Mesenchymal stem cell (in vitro differentiated cells and primary cell): Measurements from ENCODE around the gene PTPRN2.

Source experiments
- DNase-seq: peaks from one replicate; pipeline ENCODE4 v3.0.0-alpha.2; 2013
- H2AFZ ChIP-seq: one replicate; pipeline ENCODE4 v1.6.1; 2013; ENCODE audit warnings: low read depth, mild to moderate bottlenecking, control low read depth, inconsistent platforms, low read length, moderate library complexity
- H2AK5ac ChIP-seq: 2 replicates; pipeline ENCODE4 v1.6.1; 2013; ENCODE audit warnings: low read length, moderate library complexity, mild to moderate bottlenecking, inconsistent platforms; ENCODE audit not compliant: severe bottlenecking
- H2BK120ac ChIP-seq: one replicate; pipeline ENCODE4 v1.6.1; 2013; ENCODE audit warnings: low read depth, mild to moderate bottlenecking, inconsistent platforms, low read length, moderate library complexity
- H2BK12ac ChIP-seq, 2 experiments: one replicate each; pipeline ENCODE4 v1.6.1; 2013; ENCODE audit warnings: inconsistent platforms in 2 of 2, low read length in 2 of 2, mild to moderate bottlenecking in 2 of 2, moderate library complexity in 2 of 2, control low read depth in 1 of 2
- H2BK15ac ChIP-seq: one replicate; pipeline ENCODE4 v1.6.1; 2013; ENCODE audit warnings: mild to moderate bottlenecking, low read depth, inconsistent platforms; ENCODE audit not compliant: poor library complexity, severe bottlenecking
- H2BK5ac ChIP-seq: 2 replicates; pipeline ENCODE4 v1.6.1; 2013; ENCODE audit warnings: low read depth, mild to moderate bottlenecking, low read length, control low read depth, inconsistent platforms; ENCODE audit not compliant: poor library complexity, severe bottlenecking
- H3K14ac ChIP-seq, 2 experiments: one replicate each; pipeline ENCODE4 v1.6.1; 2013; ENCODE audit warnings: inconsistent platforms in 2 of 2, low read length in 2 of 2, control low read depth in 1 of 2, mild to moderate bottlenecking in 1 of 2, moderate library complexity in 1 of 2
- H3K18ac ChIP-seq, 2 experiments: one replicate each; pipeline ENCODE4 v1.6.1; 2013; ENCODE audit warnings: inconsistent platforms in 2 of 2, low read length in 2 of 2, control low read depth in 1 of 2, low read depth in 1 of 2, mild to moderate bottlenecking in 1 of 2
- H3K23ac ChIP-seq, 2 experiments: one replicate each; pipeline ENCODE4 v1.6.1; 2013; ENCODE audit warnings: inconsistent platforms in 2 of 2, low read length in 2 of 2, mild to moderate bottlenecking in 2 of 2, moderate library complexity in 2 of 2, control low read depth in 1 of 2
- H3K27ac ChIP-seq: 2 replicates; pipeline ENCODE4 v1.5.1; 2013; ENCODE audit warnings: mild to moderate bottlenecking, moderate library complexity, low read length, control low read depth, inconsistent platforms; ENCODE audit not compliant: poor library complexity, severe bottlenecking
- H3K27me3 ChIP-seq, 2 experiments: 2 replicates each; pipeline versions ENCODE4 v1.6.1 to v1.7.0; 2013; ENCODE audit warnings: low read length in 2 of 2, mild to moderate bottlenecking in 2 of 2, moderate library complexity in 2 of 2, control low read depth in 1 of 2, inconsistent platforms in 1 of 2; ENCODE audit not compliant: control insufficient read depth in 1 of 2, insufficient read depth in 1 of 2
- H3K36me3 ChIP-seq, 2 experiments: 2 replicates each; pipeline versions ENCODE4 v1.6.1 to v1.7.0; 2013; ENCODE audit warnings: low read length in 2 of 2, control low read depth in 1 of 2, inconsistent platforms in 1 of 2, low read depth in 1 of 2, mild to moderate bottlenecking in 1 of 2; ENCODE audit not compliant: insufficient read depth in 2 of 2, control insufficient read depth in 1 of 2
- H3K4ac ChIP-seq, 2 experiments: one replicate each; pipeline ENCODE4 v1.6.1; 2013; ENCODE audit warnings: inconsistent platforms in 2 of 2, low read length in 2 of 2, mild to moderate bottlenecking in 2 of 2, moderate library complexity in 2 of 2, control low read depth in 1 of 2, low read depth in 1 of 2
- H3K4me1 ChIP-seq: 2 replicates; pipeline ENCODE4 v1.6.1; 2013; ENCODE audit warnings: low read depth, low read length, control low read depth; ENCODE audit not compliant: control insufficient read depth, insufficient read depth
- H3K4me2 ChIP-seq: 2 replicates; pipeline ENCODE4 v1.6.1; 2013; ENCODE audit warnings: low read length, mild to moderate bottlenecking, inconsistent platforms; ENCODE audit not compliant: poor library complexity, severe bottlenecking
- H3K4me3 ChIP-seq, 2 experiments: 2 replicates each; pipeline versions ENCODE4 v1.5.1 to v1.7.0; 2013; ENCODE audit warnings: low read length in 2 of 2, mild to moderate bottlenecking in 2 of 2, control low read depth in 1 of 2, low read depth in 1 of 2; ENCODE audit not compliant: insufficient read depth in 1 of 2
- H3K79me1 ChIP-seq: replicated peaks from 2 replicates; pipeline ENCODE4 v1.6.1; 2013; ENCODE audit warnings: mild to moderate bottlenecking, control low read depth, low read length, inconsistent platforms; ENCODE audit not compliant: poor library complexity, severe bottlenecking
- H3K9ac ChIP-seq: 2 replicates; pipeline ENCODE4 v1.7.0; 2013; ENCODE audit warnings: mild to moderate bottlenecking, low read length, moderate library complexity
- H3K9me3 ChIP-seq: 2 replicates; pipeline ENCODE4 v1.7.0; 2013; ENCODE audit warnings: mild to moderate bottlenecking, low read length; ENCODE audit not compliant: control insufficient read depth
- H4K8ac ChIP-seq: one replicate; pipeline ENCODE4 v1.6.1; 2013; ENCODE audit warnings: inconsistent platforms, mild to moderate bottlenecking, low read length, moderate library complexity
- H4K91ac ChIP-seq: one replicate; pipeline ENCODE4 v1.6.1; 2013; ENCODE audit warnings: mild to moderate bottlenecking, low read length, inconsistent platforms
- WGBS: methylation state at CpG from one replicate; pipeline ENCODE4 v1.1.7; 2013; ENCODE audit warnings: mixed read lengths; 5-methylcytosine and 5-hydroxymethylcytosine counted together

The PTPRN2 gene

DNA sequence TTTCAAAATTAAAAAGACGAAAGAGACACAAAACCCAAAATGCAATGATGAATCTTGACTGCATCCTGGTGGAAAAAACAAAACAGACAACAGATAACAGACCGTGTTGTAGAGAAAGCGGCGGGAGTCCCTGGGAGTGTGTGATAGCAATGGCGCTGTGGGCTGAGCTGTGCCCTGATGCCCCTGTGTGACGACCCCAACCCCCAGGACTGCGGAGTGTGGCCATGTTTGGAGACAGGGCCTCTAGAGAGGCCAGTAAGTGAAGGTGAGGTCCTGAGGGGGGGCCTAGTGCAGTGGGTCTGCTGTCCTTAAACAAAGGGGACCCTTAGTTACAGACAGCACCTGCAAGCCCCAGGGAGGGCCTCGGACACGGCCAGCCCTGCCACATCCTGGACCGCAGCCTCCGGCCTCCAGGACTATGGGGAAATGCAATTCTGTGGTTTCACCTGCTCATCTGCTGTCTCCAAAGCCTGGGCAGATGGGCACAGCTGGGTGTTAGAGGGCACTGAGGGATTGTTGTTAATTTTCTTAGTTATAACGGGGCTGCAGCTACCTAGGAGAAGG is 973.1 kb downstream of the PTPRN2 start:
- Histone ChIP-seq H2AFZ (no peak overlapping the region), H3K4me1 (peaks cover 1% of the 10 kb centered on the region)
- WGBS: 89% methylated on average over 12 of the region's 12 CpGs

DNA sequence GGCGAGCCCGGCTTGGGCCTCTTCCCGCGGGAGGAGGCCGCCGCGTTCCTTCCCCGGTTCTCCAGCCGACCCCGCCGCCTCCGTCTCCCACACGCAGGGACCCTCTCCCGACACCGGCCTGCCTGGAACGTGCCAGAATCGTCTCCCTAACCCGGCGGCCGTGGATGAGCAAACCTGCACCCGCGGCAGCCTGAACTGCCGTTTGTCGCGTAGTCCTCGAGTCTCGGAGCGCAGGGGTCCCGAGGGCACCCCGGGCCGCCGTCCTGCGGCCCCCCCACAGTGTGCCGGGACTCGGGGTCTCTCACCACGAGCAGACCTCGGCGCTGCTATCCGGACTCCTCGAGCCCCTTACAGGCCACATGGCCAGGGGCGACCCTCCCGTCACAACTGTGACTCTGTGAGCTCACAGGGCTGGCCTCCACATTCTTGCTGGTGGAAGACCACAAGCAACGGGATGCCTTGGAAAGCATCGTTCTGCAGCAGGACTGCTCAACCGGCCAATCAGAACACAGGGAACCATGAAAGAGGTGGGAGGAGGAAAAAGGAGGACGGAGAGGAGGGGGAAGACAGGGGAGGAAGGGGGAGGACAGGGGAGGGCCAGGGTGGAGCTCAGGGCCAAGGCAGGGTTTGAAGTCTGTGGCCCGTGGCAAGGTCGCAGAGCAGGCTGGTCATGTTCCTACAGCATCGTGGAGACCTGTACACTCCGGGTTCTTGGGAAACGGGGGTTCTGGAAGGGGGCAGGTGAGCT is 973.9 kb downstream of the PTPRN2 start:
- no peak overlapping the region for H3K4me2 ChIP-seq
- no peak overlapping the region for H4K91ac ChIP-seq
- no peak overlapping the region for H2BK12ac ChIP-seq
- no peak overlapping the region for H3K23ac ChIP-seq
- no peak overlapping the region for H3K4ac ChIP-seq
- no peaks in the 10 kb centered on the region for H3K79me1 ChIP-seq
- H3K14ac ChIP-seq: no peak overlapping the region
- no peaks in the 10 kb centered on the region for H3K9me3 ChIP-seq
- H3K4me3 ChIP-seq: peak overlapping the region in 1 of 2 experiments; percentile 59
- H3K4me1 ChIP-seq: peaks cover 1% of the 10 kb centered on the region
- H3K27ac ChIP-seq: no peak overlapping the region
- H2BK120ac ChIP-seq: no peak overlapping the region
- no peak overlapping the region for H3K9ac ChIP-seq
- H2BK5ac ChIP-seq: no peak overlapping the region
- H4K8ac ChIP-seq: no peak overlapping the region
- no peak overlapping the region for H2BK15ac ChIP-seq
- DNase-seq: no peak
- H2AFZ ChIP-seq: no peak overlapping the region
- peaks cover 0 to 25% of the 10 kb centered on the region in 2 experiments for H3K27me3 ChIP-seq
- H2AK5ac ChIP-seq: no peak overlapping the region
- 93% methylated on average over 50 of the region's 51 CpGs for WGBS
- H3K36me3 ChIP-seq: no peaks in the 10 kb centered on the region
- H3K18ac ChIP-seq: no peak overlapping the region

More for the DNA sequence above, 973.1 kb downstream of the PTPRN2 start:
- Histone ChIP-seq H2BK15ac (no peak overlapping the region), H4K8ac (no peak overlapping the region), H2BK120ac (no peak overlapping the region), H2BK5ac (no peak overlapping the region), H3K14ac (no peak overlapping the region), H3K9me3 (no peaks in the 10 kb centered on the region), H3K4me3 (no peak overlapping the region), H3K27me3 (peaks cover 0 to 25% of the 10 kb centered on the region in 2 experiments), H2AK5ac (no peak overlapping the region), H3K23ac (no peak overlapping the region), H3K27ac (no peak overlapping the region), H4K91ac (no peak overlapping the region), H3K4ac (no peak overlapping the region), H3K9ac (no peak overlapping the region), H3K18ac (no peak overlapping the region), H3K79me1 (no peaks in the 10 kb centered on the region), H3K4me2 (no peak overlapping the region), H2BK12ac (no peak overlapping the region), H3K36me3 (no peaks in the 10 kb centered on the region)
- no peak for DNase-seq

GRCh38 chr7:157612664-157613561 is 974.7 kb downstream of the PTPRN2 start:
- WGBS: 86% methylated on average over 76 of the region's 79 CpGs
- no peak overlapping the region for H4K91ac ChIP-seq
- peaks cover 0 to 25% of the 10 kb centered on the region in 2 experiments for H3K27me3 ChIP-seq
- H3K9me3 ChIP-seq: no peaks in the 10 kb centered on the region
- H3K4ac ChIP-seq: no peak overlapping the region
- H2AK5ac ChIP-seq: no peak overlapping the region
- H3K14ac ChIP-seq: no peak overlapping the region
- no peak for DNase-seq
- no peak overlapping the region for H3K18ac ChIP-seq
- H3K4me2 ChIP-seq: no peak overlapping the region
- no peaks in the 10 kb centered on the region for H3K79me1 ChIP-seq
- no peak overlapping the region for H2BK120ac ChIP-seq
- H3K36me3 ChIP-seq: no peaks in the 10 kb centered on the region
- no peak overlapping the region for H2BK5ac ChIP-seq
- no peak overlapping the region for H2AFZ ChIP-seq
- no peak overlapping the region for H3K27ac ChIP-seq
- H3K4me3 ChIP-seq: peak overlapping the region in 1 of 2 experiments; percentile 59
- no peak overlapping the region for H2BK12ac ChIP-seq
- no peak overlapping the region for H4K8ac ChIP-seq
- no peak overlapping the region for H3K9ac ChIP-seq
- H2BK15ac ChIP-seq: no peak overlapping the region
- peaks cover 1% of the 10 kb centered on the region for H3K4me1 ChIP-seq
- H3K23ac ChIP-seq: no peak overlapping the region
